ENCODE data around the gene NRXN3.

Gene NRXN3

GRCh38 chr14:79417961-79418360, 1247.8 kb downstream of the NRXN3 start:
- DNase-seq (ENCODE audit: low read depth) = no peak

DNA sequence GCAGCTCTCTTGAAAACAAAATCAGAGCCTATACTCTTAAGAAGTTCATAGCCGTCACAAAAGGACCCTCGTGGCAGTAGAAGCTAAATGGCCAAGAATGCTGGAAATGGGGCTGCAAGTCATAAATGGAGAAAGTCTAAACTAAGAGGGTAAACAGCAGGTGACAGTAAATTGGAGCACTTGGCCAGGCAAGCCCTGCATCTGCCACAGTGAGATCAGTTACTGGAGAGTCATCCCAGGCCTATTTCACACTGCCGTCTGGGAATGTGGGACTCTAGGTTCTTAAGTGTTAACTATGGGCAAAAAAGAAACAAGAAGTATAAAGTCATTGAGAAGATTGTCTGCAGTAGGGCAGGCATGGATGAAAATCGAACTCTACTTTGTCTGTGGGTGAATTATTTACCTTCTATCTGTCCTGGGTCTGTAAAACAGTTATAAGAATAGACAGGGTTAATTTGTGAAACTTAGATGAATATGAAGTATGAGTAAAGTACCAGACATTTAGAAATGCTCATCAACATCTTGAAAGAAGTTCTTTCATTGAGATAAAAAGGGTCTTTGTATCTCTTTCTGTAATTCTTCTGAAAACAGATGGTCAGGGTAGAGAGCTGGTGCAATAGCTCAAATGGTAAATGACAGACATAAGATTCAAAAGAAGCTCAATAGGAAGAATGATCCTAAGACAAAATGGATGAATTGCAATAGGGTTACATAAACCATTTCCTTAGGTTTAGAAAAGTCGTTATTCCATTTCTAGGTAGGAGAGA, 1248.7 kb downstream of the NRXN3 start:
- no peak for DNase-seq (ENCODE audit: low read depth)

GRCh38 chr14:79419571-79420327, 1249.6 kb downstream of the NRXN3 start:
- DNase-seq (ENCODE audit: low read depth) = no peak

GRCh38 chr14:79420725-79421124, 1250.6 kb downstream of the NRXN3 start:
- DNase-seq (ENCODE audit: low read depth) = no peak

- no peak for DNase-seq (ENCODE audit: low read depth)
These were observed 1251.6 kb downstream of the NRXN3 start for GRCh38 chr14:79421811-79422210.

- DNase-seq (ENCODE audit: low read depth) = no peak
These were observed 1254.3 kb downstream of the NRXN3 start for GRCh38 chr14:79424462-79424861.

DNA sequence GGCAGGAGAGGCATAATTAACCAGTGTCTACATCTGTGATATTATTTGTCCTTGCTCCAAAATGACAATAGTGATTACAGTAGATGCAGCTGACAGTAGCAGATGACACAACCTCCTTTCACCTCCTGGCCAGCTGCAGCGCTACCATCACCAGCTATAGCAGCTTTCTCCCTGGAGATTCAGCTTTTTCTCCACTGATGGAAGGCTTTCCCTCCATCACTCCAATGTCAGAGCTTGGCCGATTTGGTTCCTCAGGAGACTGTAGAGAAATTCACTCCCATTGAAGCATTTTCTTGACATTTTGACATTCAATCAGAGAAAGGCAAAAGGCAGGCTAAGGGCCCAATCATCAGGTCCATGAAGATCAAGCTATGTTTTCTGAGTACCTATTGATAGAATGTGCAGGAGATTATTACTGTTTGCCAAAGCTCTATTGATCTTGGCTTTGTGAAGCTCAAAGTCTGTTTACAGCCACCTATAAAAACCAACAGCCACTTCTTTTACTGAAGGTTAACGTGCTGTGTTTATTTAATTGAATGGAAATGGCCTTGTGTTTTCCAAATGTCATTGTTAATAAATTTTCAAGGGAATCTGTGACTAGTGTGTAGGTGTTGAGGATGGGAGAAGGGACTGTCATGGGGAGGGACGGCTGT, 1256.1 kb downstream of the NRXN3 start:
- DNase-seq (ENCODE audit: low read depth) = no peak

GRCh38 chr14:79432640-79433039, 1262.5 kb downstream of the NRXN3 start:
- no peak for DNase-seq (ENCODE audit: low read depth)

DNA sequence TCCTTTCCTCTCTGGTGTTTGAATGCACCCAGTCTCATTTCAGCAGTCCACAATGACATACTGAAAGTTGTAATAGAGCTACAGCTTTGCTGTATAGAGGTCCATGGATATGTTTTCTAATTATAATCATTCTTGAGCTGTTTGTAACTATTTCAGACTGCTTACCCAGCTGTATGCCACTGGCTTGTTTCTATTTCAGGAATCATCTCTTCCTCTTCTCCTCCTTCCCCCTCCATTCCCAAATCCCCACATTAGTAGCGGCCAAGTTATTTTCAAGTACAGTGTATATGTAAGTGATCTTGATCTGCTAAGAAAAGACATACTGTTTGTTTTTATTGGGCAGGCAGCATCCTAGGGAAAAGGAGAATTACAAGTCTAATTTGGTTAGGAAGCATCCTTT, 1266.2 kb downstream of the NRXN3 start:
- no peak for DNase-seq (ENCODE audit: low read depth)

DNA sequence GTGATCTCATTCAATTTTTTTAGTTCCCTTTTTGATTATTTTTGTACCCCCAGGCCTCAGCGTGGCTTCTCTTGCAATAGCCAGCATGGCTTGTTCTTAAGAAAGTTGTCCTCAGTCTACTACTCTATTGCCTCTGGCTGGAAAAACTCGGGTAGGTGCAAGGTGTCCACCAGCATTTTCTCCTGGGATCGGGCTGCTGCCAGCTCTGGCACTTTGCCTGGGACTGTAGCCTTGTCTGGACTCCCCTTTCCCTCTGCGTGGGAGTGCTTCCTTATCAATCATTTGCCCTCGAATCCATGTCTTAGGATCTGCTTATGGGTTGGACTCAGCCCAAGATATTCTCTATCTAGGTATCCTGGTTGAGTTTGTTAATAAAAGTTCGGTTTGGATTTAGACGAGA, 1267.8 kb downstream of the NRXN3 start:
- no peak for DNase-seq (ENCODE audit: low read depth)

DNA sequence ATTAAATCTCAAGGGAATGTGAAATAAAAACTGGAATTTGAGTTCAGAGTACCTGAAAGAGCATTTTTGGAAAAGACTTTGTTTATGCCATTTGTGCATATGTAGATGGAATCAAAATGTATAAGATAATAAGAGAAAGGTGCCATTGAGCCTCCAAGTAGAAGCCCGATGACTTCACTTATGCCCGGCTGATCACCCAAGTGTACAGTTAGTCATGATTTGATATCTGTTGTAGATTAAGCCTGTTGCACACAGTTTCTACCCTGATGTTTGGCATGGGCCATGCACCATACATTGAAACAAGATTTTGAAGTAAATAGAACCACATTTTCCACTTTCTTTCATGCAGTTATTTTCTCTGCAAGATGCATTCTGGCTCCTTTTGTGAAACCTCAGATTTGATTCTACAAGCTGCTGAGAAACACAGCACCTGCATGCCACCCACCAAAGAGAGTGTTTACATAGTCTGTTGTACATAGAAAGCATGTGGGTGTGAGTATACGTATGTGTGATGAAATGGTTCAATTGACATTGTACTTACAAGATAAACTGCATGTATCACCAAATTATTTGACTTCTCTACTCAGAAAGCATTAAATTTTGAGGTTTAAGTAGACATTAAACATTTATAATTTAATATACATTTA, 1268.6 kb downstream of the NRXN3 start:
- no peak for DNase-seq (ENCODE audit: low read depth)

DNA sequence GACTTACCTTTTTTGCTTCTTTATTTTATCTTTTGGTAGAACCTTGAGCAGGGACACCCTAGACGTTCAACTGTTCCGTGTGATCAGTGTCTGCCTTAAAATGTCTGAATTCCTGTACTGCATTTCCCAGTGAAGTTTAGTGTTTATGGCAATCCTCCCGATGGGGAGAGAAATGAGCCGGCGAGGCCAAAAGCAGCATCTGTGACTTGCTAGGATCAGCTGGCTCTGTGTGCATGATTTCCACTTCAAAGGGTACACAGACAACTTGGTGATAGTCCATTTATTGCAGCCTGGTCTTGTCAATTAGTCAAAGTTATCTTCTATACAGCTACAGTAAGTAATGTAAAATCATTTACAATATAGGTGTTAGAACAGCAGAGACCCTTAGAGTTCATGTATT, 1272.6 kb downstream of the NRXN3 start:
- DNase-seq (ENCODE audit: low read depth) = no peak

- no peak for DNase-seq (ENCODE audit: low read depth)
These were observed 1273.4 kb downstream of the NRXN3 start for GRCh38 chr14:79443602-79444001.

- DNase-seq (ENCODE audit: low read depth) = no peak
These were observed 1278.8 kb downstream of the NRXN3 start for GRCh38 chr14:79448960-79449359.

DNA sequence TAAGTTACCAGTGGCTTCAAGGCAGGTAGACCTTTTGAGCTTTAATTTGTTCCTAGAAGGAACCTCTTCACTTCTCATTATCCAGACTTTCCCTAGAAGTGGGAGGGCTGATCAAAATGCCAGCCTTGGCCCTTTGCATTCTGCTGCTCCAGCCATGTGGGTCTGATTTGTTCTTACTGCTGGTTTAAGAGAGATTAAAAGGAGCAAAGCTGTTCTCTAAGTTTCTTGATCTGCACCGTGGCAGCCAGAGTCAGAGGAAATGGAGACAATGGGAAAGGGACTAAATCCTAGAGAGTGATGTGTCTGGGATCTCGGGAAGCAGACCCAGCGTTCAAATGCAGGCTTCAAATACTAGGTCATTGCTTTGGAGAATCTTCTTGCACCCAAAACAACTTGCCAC, 1281.4 kb downstream of the NRXN3 start:
- DNase-seq (ENCODE audit: low read depth) = no peak

DNA sequence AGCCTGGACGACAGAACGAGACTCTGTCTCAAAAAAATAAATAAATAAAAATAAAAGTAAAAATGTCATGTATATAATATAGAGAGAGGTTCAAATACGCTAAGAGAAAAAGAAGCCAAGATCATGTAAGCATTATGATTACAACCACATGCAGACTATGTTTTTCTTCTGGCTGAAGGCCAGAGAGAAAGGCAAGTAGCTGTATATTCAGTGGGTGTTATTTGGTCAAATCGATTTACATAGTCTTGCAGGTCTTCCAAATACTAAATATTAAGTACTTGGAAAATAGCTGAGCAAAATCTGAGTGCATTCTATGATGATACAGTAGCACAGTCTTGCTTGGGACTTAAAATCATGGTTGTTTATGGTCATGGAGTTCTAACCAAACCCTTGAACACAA, 1283.1 kb downstream of the NRXN3 start:
- no peak for DNase-seq (ENCODE audit: low read depth)

GRCh38 chr14:79464468-79464867, 1294.3 kb downstream of the NRXN3 start:
- DNase-seq (ENCODE audit: low read depth) = no peak

DNA sequence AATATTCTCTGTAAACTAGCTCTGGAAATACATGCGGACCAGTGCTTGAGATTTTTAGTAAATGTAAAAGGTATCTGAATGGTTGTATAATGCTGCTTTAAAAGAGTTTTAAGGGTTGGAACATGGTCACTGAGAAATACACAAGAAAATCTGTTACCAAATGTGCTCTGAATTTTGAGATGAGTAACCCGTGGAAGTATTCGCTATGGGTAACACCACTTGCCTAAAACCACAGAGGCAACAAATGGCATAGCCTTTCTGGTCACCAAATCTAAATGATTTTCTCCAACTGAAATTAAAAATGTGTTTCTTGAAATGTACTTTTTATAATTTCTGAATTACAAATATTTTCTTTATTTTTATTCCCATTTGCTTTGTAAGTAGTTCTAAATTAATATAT, 1295.5 kb downstream of the NRXN3 start:
- DNase-seq (ENCODE audit: low read depth) = no peak

DNA sequence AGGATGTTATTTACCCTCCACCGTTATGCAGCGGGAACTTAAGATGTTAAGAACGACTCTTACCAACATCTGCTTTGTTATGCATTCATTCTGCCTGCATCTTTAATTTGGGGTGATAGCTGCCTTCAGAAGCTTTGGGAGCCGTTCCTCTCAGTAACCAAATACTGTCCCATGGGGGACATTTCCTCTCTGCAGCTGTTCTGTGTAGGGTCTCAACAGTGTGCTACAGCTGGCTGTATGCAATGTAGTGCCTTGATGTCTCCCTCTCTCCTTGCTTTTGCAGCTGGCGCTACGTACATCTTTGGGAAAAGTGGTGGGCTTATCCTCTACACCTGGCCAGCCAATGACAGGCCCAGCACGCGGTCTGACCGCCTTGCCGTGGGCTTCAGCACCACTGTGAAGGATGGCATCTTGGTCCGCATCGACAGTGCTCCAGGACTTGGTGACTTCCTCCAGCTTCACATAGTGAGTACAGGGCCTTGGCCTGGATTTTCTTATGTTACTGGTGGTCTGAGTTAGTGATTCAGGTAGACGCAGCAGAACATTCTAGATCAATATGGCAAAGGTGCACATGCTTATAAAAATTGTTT, 1296.9 kb downstream of the NRXN3 start:
- DNase-seq (ENCODE audit: low read depth) = no peak

DNA sequence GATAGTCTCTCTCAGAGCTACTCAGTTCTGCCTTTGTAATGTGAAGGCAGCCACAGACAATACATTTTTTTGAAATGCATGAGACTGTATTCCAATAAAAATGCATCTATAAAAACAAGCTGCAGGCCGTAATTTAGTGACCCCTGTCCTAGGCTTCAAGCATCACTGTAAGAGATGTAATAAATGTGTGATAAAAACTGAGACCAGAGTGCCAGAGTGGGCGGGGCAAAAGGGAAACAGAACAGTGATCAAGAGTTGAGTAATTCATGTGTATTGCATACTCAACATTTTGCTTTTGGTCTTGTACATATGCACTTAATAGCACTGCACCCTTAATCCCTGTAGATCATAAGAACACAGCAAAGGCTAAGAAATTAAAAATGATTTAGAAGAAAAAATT, 1297.7 kb downstream of the NRXN3 start:
- DNase-seq (ENCODE audit: low read depth) = no peak

GRCh38 chr14:79468486-79468885, 1298.3 kb downstream of the NRXN3 start:
- DNase-seq (ENCODE audit: low read depth) = no peak

DNA sequence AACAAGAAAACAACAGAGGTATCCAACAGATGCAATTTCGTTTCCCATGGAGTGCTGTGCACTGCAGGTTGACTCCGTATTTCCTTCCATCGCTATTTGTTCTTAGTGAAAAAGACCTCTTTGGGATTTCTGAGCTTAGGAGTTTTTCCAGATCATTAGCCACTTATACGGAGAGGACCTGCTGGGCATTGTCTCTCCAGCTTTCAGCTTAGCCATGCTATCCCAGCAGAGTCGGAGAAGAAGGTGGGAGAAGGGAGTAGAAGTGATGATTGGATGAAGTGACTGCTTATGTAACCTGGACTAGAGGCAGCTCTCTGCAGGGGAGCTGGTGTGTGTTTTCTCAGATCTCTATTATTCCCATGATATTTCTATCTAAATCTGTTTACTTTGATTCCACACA, 1303.5 kb downstream of the NRXN3 start:
- DNase-seq (ENCODE audit: low read depth) = no peak

Data from stimulated activated CD8-positive, alpha-beta memory T cell treated with anti-CD3 and anti-CD28 coated beads, Interleukin-15, amount 100 ng/mL, for 24 hours (primary cell).